Measurements from ENCODE around the gene STK33.

STK33 gene

DNA sequence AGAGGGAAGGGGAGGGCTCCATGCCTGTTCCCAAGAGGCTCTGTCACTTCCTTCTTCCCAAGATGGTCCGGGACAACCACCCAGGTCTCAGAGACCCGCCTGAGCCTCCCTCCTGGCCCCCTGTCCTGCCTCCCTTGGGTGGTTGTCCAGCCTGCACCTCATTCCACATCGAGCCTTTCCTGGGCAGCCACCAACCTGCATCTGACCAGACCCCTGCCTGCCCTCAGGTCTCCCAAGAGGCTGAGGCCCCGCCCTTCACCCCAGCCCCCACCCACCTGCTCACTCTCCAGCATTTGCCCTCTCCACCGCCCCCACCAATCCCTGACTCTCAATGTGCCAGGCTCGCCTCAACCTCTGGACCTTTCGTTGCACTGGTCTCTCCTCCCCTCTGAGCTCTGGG lies 232.8 kb downstream of the STK33 start:
- TF ChIP-seq, protein P1, sequence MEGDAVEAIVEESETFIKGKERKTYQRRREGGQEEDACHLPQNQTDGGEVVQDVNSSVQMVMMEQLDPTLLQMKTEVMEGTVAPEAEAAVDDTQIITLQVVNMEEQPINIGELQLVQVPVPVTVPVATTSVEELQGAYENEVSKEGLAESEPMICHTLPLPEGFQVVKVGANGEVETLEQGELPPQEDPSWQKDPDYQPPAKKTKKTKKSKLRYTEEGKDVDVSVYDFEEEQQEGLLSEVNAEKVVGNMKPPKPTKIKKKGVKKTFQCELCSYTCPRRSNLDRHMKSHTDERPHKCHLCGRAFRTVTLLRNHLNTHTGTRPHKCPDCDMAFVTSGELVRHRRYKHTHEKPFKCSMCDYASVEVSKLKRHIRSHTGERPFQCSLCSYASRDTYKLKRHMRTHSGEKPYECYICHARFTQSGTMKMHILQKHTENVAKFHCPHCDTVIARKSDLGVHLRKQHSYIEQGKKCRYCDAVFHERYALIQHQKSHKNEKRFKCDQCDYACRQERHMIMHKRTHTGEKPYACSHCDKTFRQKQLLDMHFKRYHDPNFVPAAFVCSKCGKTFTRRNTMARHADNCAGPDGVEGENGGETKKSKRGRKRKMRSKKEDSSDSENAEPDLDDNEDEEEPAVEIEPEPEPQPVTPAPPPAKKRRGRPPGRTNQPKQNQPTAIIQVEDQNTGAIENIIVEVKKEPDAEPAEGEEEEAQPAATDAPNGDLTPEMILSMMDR (IDR thresholded peaks at IDR 0.05; ENCODE audit: insufficient read depth, low read depth, low read length, missing control alignments): no peak
- H3K4me3 ChIP-seq (ENCODE audit: low read length): no peak overlapping the region
- DNase-seq (ENCODE audit: low read depth): no peak

- DNase-seq (ENCODE audit: low read depth): no peak
- H3K4me3 ChIP-seq (ENCODE audit: low read length): no peak overlapping the region
- TF ChIP-seq, protein P1 (IDR thresholded peaks at IDR 0.05; ENCODE audit: insufficient read depth, low read depth, low read length, missing control alignments): no peak
Measured at GRCh38 chr11:8360086-8360828, 233.8 kb downstream of the STK33 start.

GRCh38 chr11:8359521-8359920 lies 234.5 kb downstream of the STK33 start:
- TF ChIP-seq, protein P1 (IDR thresholded peaks at IDR 0.05; ENCODE audit: insufficient read depth, low read depth, low read length, missing control alignments): no peak
- no peak for DNase-seq (ENCODE audit: low read depth)
- H3K4me3 ChIP-seq (ENCODE audit: low read length): no peak overlapping the region

- TF ChIP-seq, protein P1 (IDR thresholded peaks at IDR 0.05; ENCODE audit: insufficient read depth, low read depth, low read length, missing control alignments): no peak
- no peak overlapping the region for H3K4me3 ChIP-seq (ENCODE audit: low read length)
- no peak for DNase-seq (ENCODE audit: low read depth)
Measured at GRCh38 chr11:8357891-8358566, 236.0 kb downstream of the STK33 start.

DNA sequence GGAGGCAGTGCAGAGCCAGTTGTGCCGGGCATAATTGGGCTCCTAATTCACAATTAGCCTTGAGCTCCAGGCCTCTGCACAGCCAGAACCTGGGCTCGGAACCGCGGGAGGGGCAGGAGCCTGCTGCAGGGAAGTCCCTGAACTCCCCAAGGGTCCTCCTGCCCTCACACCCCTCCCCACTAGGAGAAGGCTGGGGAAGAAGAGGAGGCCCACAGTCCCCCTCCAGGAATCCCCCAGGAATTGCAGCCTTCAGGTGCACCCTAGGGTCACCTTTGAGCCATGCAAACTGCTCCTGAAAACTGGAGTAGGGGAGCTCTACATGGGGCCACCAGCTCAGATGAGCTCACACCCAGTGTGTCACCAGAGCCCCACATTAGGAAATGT lies 236.5 kb downstream of the STK33 start:
- no peak for DNase-seq (ENCODE audit: low read depth)
- no peak overlapping the region for H3K4me3 ChIP-seq (ENCODE audit: low read length)
- TF ChIP-seq, protein P1 (IDR thresholded peaks at IDR 0.05; ENCODE audit: insufficient read depth, low read depth, low read length, missing control alignments): no peak

GRCh38 chr11:8356721-8357504 lies 237.1 kb downstream of the STK33 start:
- no peak for DNase-seq (ENCODE audit: low read depth)
- no peak overlapping the region for H3K4me3 ChIP-seq (ENCODE audit: low read length)

More at GRCh38 chr11:8356721-8357504, 237.1 kb downstream of the STK33 start:
- TF ChIP-seq, protein P1 (IDR thresholded peaks at IDR 0.05; ENCODE audit: insufficient read depth, low read depth, low read length, missing control alignments): no peak

Measured in epithelial cell of esophagus (primary cell).